GM23338 (cell line): ENCODE results near the gene MEIOB. TPM values are rescaled to one million over a fixed set of nuclear protein-coding genes. Genes with fewer than 3 reads are reported as not detected.

Experiments
- ATAC-seq: fragments of 200-7000 bp; cut with Tn5 transposase; 3 replicates; pipeline ENCODE4 v1.9.1; 2020
- DNase-seq: peaks from one replicate; pipeline ENCODE4 v3.0.0-alpha.2; 2015; ENCODE audit warnings: low spot score
- H2AFZ ChIP-seq: fragments of 200-600 bp; sonication (generic); 2 replicates; pipeline ENCODE4 v1.8.0; 2016; ENCODE audit warnings: antibody characterized with exemption, mild to moderate bottlenecking, moderate library complexity
- H3F3A ChIP-seq: fragments of 200-600 bp; sonication (generic); replicated peaks from 2 replicates; pipeline ENCODE4 v1.8.0; 2017; ENCODE audit warnings: antibody characterized with exemption, mixed run types, low read depth
- H3K27ac ChIP-seq: fragments of 200-600 bp; sonication (generic); 2 replicates; pipeline ENCODE4 v1.6.1; 2016; ENCODE audit warnings: low read depth
- H3K27me3 ChIP-seq: fragments of 200-600 bp; sonication (generic); 2 replicates; pipeline ENCODE4 v1.8.0; 2016; ENCODE audit warnings: mild to moderate bottlenecking, mixed run types, moderate library complexity; ENCODE audit not compliant: insufficient read depth
- H3K36me3 ChIP-seq: fragments of 200-600 bp; sonication (generic); 2 replicates; pipeline ENCODE4 v1.8.0; 2016; ENCODE audit warnings: mild to moderate bottlenecking; ENCODE audit not compliant: insufficient read depth
- H3K4me1 ChIP-seq: fragments of 200-600 bp; sonication (generic); 2 replicates; pipeline ENCODE4 v1.8.0; 2016; ENCODE audit warnings: mild to moderate bottlenecking, moderate library complexity; ENCODE audit not compliant: insufficient read depth
- H3K4me2 ChIP-seq: fragments of 200-600 bp; sonication (generic); 2 replicates; pipeline ENCODE4 v1.7.1; 2017; ENCODE audit warnings: mixed run types
- H3K4me3 ChIP-seq: fragments of 200-600 bp; sonication (generic); 2 replicates; pipeline ENCODE4 v1.6.1; 2016; ENCODE audit warnings: mixed run types
- H3K79me2 ChIP-seq: fragments of 200-600 bp; sonication (generic); replicated peaks from 2 replicates; pipeline ENCODE4 v1.8.0; 2017; ENCODE audit warnings: mild to moderate bottlenecking; ENCODE audit not compliant: insufficient read depth
- H3K9me2 ChIP-seq: fragments of 200-600 bp; sonication (generic); 2 replicates; pipeline ENCODE4 v1.8.0; 2017; ENCODE audit not compliant: insufficient read depth
- H4K20me1 ChIP-seq: fragments of 200-600 bp; sonication (generic); replicated peaks from 2 replicates; pipeline ENCODE4 v1.8.0; 2017; ENCODE audit warnings: mild to moderate bottlenecking; ENCODE audit not compliant: insufficient read depth
- H3K27ac Mint-ChIP-seq: 2 replicates; pipeline ENCODE4 v1.8.0; 2020; ENCODE audit warnings: inconsistent platforms, mild to moderate bottlenecking, moderate library complexity, mixed read lengths
- H3K27me3 Mint-ChIP-seq: 3 replicates; pipeline ENCODE4 v1.8.0; 2022; ENCODE audit warnings: low read depth, mild to moderate bottlenecking, moderate library complexity, mixed read lengths, inconsistent platforms; ENCODE audit not compliant: insufficient read depth, poor library complexity
- H3K36me3 Mint-ChIP-seq: 3 replicates; pipeline ENCODE4 v1.8.0; 2021; ENCODE audit warnings: low read depth, mild to moderate bottlenecking, inconsistent platforms, moderate library complexity, mixed read lengths
- H3K4me1 Mint-ChIP-seq: 3 replicates; pipeline ENCODE4 v1.8.0; 2020; ENCODE audit warnings: mild to moderate bottlenecking, inconsistent platforms, mixed read lengths
- H3K4me3 Mint-ChIP-seq: 3 replicates; pipeline ENCODE4 v1.8.0; 2021; ENCODE audit warnings: moderate library complexity, mild to moderate bottlenecking, inconsistent platforms, mixed read lengths
- H3K9me3 Mint-ChIP-seq: 3 replicates; pipeline ENCODE4 v1.8.0; 2020; ENCODE audit warnings: moderate library complexity, mild to moderate bottlenecking, inconsistent platforms, mixed read lengths
- CREB1 ChIP-seq: fragments of 250-450 bp; sonication (Bioruptor Pico); IDR thresholded peaks from 2 replicates; pipeline ENCODE4 v1.5.0; 2020; ENCODE audit warnings: low read depth, mild to moderate bottlenecking, moderate library complexity
- CTCF ChIP-seq, 2 experiments: fragments of 200-600 bp in 1 of 2; sonication (generic) in 1 of 2; conservative IDR thresholded peaks; 2 replicates each; pipeline versions ENCODE4 v1.5.1 to v1.6.1; 2016 to 2017; ENCODE audit warnings: antibody characterized with exemption in 2 of 2, low read depth in 2 of 2, mild to moderate bottlenecking in 2 of 2, moderate library complexity in 1 of 2
- EZH2 ChIP-seq: fragments of 200-600 bp; sonication (generic); IDR thresholded peaks from one replicate; pipeline ENCODE4 v1.8.0; 2017; ENCODE audit warnings: antibody characterized with exemption, mild to moderate bottlenecking, low read depth; ENCODE audit not compliant: unreplicated experiment
- EZH2phosphoT487 ChIP-seq: fragments of 200-600 bp; sonication (generic); IDR thresholded peaks from one replicate; pipeline ENCODE4 v1.8.1; 2018; ENCODE audit warnings: antibody characterized with exemption; ENCODE audit not compliant: unreplicated experiment
- JUNB ChIP-seq: IDR thresholded peaks from one replicate; pipeline ENCODE4 v1.6.1; 2016; ENCODE audit warnings: antibody characterized with exemption; ENCODE audit not compliant: unreplicated experiment
- NANOG ChIP-seq: IDR thresholded peaks from 2 replicates; pipeline ENCODE4 v1.6.1; 2016; ENCODE audit warnings: antibody characterized with exemption, borderline replicate concordance
- POLR2AphosphoS5 ChIP-seq: IDR thresholded peaks from 2 replicates; pipeline ENCODE4 v1.6.1; 2016; ENCODE audit warnings: antibody characterized with exemption, low read depth
- REST ChIP-seq: IDR thresholded peaks from one replicate; pipeline ENCODE4 v1.6.1; 2018; ENCODE audit warnings: antibody characterized with exemption; ENCODE audit not compliant: unreplicated experiment
- STAT1 ChIP-seq: IDR thresholded peaks from one replicate; pipeline ENCODE4 v1.6.1; 2016; ENCODE audit warnings: antibody characterized with exemption; ENCODE audit not compliant: unreplicated experiment
- ZNF114 ChIP-seq: fragments of 250-450 bp; sonication (Bioruptor Pico); IDR thresholded peaks from 2 replicates; pipeline ENCODE4 v1.5.0; 2020; ENCODE audit warnings: mild to moderate bottlenecking, moderate library complexity
- ZNF331 ChIP-seq: fragments of 250-450 bp; sonication (Bioruptor Pico); IDR thresholded peaks from 2 replicates; pipeline ENCODE4 v1.5.0; 2020; ENCODE audit warnings: low read depth, mild to moderate bottlenecking, moderate library complexity
- polyA plus RNA-seq: library from polyadenylated mRNA; unstranded; fragments of >200 nt; fragmentation: Nextera tagmentation; extraction: Ambion mirVana; gene quantifications from 2 replicates; pipeline ENCODE4 v1.2.1, GENCODE V29; 2016
- total RNA-seq: library from RNA; depleted of rRNA; stranded (reverse); fragments of >200 nt; shearing (Covaris generic); gene quantifications from 2 replicates; pipeline ENCODE4 v1.2.3, GENCODE V29; 2014
- TF ChIP-seq, protein P1 (sequence below): fragments of 250-450 bp; sonication (Bioruptor Pico); IDR thresholded peaks from 2 replicates; pipeline ENCODE4 v1.5.0; 2020; ENCODE audit warnings: mild to moderate bottlenecking, moderate library complexity
- TF ChIP-seq, protein P2 (sequence below): IDR thresholded peaks from 2 replicates; pipeline ENCODE4 v1.6.1; 2016; ENCODE audit warnings: antibody characterized with exemption

Gene MEIOB
- total and polyA plus RNA-seq, 2 experiments from 2014 or later: 7.3 to 8.7 TPM

DNA sequence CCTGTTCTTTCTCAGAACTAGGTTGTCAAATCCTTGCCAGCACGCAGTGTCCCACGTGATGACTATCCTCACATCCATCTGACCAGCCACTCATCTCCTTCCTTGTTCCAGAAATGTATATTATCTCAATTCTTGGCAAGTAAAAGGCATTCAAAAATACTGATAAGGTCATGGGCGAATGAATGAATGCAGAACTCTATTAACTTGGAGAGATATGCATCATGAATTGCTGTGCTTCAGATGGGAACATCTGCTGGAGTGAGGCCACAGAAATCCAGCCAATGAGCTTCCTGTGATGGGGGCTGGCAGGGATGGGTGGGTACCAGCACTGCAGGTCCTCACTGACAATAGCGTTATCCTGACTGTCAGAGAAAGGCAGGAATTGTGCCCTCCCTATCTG lies 26.0 kb downstream of the MEIOB start:
- no peaks in the 10 kb centered on the region for H3K4me1 ChIP-seq
- Mint-ChIP-seq H3K4me1 (no peaks in the 10 kb centered on the region), H3K27me3 (peaks cover 2% of the 10 kb centered on the region), H3K27ac (no peak overlapping the region), H3K4me3 (no peak overlapping the region), H3K9me3 (no peaks in the 10 kb centered on the region), H3K36me3 (no peaks in the 10 kb centered on the region)
- H3K27me3 ChIP-seq: no peaks in the 10 kb centered on the region
- no peaks in the 10 kb centered on the region for H3K36me3 ChIP-seq
- ATAC-seq: no peak
- DNase-seq: no peak
- no peaks in the 10 kb centered on the region for H3K9me2 ChIP-seq
- H3F3A ChIP-seq: no peaks in the 10 kb centered on the region
- H3K27ac ChIP-seq: no peak overlapping the region
- TF ChIP-seq POLR2AphosphoS5 (no peak), REST (no peak), STAT1 (no peak), ZNF331 (CRISPR knock-in tag) (no peak), NANOG (no peak), CTCF (conservative IDR thresholded peaks at IDR 0.05; ENCODE audit: low read depth in 2 of 2) (no peak), EZH2 (no peak), EZH2phosphoT487 (no peak), JUNB (no peak), ZNF114 (CRISPR knock-in tag) (no peak), CREB1 (CRISPR knock-in tag) (no peak)
- TF ChIP-seq, protein P1, sequence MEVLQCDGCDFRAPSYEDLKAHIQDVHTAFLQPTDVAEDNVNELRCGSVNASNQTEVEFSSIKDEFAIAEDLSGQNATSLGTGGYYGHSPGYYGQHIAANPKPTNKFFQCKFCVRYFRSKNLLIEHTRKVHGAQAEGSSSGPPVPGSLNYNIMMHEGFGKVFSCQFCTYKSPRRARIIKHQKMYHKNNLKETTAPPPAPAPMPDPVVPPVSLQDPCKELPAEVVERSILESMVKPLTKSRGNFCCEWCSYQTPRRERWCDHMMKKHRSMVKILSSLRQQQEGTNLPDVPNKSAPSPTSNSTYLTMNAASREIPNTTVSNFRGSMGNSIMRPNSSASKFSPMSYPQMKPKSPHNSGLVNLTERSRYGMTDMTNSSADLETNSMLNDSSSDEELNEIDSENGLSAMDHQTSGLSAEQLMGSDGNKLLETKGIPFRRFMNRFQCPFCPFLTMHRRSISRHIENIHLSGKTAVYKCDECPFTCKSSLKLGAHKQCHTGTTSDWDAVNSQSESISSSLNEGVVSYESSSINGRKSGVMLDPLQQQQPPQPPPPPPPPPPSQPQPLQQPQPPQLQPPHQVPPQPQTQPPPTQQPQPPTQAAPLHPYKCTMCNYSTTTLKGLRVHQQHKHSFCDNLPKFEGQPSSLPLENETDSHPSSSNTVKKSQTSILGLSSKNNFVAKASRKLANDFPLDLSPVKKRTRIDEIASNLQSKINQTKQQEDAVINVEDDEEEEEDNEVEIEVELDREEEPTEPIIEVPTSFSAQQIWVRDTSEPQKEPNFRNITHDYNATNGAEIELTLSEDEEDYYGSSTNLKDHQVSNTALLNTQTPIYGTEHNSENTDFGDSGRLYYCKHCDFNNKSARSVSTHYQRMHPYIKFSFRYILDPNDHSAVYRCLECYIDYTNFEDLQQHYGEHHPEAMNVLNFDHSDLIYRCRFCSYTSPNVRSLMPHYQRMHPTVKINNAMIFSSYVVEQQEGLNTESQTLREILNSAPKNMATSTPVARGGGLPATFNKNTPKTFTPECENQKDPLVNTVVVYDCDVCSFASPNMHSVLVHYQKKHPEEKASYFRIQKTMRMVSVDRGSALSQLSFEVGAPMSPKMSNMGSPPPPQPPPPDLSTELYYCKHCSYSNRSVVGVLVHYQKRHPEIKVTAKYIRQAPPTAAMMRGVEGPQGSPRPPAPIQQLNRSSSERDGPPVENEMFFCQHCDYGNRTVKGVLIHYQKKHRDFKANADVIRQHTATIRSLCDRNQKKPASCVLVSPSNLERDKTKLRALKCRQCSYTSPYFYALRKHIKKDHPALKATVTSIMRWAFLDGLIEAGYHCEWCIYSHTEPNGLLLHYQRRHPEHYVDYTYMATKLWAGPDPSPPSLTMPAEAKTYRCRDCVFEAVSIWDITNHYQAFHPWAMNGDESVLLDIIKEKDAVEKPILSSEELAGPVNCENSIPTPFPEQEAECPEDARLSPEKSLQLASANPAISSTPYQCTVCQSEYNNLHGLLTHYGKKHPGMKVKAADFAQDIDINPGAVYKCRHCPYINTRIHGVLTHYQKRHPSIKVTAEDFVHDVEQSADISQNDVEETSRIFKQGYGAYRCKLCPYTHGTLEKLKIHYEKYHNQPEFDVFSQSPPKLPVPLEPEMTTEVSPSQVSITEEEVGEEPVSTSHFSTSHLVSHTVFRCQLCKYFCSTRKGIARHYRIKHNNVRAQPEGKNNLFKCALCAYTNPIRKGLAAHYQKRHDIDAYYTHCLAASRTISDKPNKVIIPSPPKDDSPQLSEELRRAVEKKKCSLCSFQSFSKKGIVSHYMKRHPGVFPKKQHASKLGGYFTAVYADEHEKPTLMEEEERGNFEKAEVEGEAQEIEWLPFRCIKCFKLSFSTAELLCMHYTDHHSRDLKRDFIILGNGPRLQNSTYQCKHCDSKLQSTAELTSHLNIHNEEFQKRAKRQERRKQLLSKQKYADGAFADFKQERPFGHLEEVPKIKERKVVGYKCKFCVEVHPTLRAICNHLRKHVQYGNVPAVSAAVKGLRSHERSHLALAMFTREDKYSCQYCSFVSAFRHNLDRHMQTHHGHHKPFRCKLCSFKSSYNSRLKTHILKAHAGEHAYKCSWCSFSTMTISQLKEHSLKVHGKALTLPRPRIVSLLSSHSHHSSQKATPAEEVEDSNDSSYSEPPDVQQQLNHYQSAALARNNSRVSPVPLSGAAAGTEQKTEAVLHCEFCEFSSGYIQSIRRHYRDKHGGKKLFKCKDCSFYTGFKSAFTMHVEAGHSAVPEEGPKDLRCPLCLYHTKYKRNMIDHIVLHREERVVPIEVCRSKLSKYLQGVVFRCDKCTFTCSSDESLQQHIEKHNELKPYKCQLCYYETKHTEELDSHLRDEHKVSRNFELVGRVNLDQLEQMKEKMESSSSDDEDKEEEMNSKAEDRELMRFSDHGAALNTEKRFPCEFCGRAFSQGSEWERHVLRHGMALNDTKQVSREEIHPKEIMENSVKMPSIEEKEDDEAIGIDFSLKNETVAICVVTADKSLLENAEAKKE: no peak
- TF ChIP-seq, protein P2, sequence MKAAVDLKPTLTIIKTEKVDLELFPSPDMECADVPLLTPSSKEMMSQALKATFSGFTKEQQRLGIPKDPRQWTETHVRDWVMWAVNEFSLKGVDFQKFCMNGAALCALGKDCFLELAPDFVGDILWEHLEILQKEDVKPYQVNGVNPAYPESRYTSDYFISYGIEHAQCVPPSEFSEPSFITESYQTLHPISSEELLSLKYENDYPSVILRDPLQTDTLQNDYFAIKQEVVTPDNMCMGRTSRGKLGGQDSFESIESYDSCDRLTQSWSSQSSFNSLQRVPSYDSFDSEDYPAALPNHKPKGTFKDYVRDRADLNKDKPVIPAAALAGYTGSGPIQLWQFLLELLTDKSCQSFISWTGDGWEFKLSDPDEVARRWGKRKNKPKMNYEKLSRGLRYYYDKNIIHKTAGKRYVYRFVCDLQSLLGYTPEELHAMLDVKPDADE: no peak
- no peaks in the 10 kb centered on the region for H3K79me2 ChIP-seq
- H3K4me2 ChIP-seq: no peak overlapping the region
- no peak overlapping the region for H3K4me3 ChIP-seq
- no peak overlapping the region for H2AFZ ChIP-seq
- no peaks in the 10 kb centered on the region for H4K20me1 ChIP-seq
